HL-60 (cell line): ENCODE measurements around the gene NAB2.

Source experiments
- DNase-seq, 2 experiments: peaks; one replicate each; pipeline ENCODE4 v3.0.0-alpha.2; 2010 to 2020; ENCODE audit warnings: low read depth in 1 of 2, low spot score in 1 of 2
- H3K27ac ChIP-seq: fragments of 250-450 bp; sonication (Bioruptor Pico); replicated peaks from 2 replicates; pipeline ENCODE4 v1.5.1; 2020; ENCODE audit warnings: mild to moderate bottlenecking, moderate library complexity
- H3K27me3 ChIP-seq: fragments of 250-450 bp; sonication (Bioruptor Pico); 2 replicates; pipeline ENCODE4 v1.5.1; 2021; ENCODE audit warnings: mild to moderate bottlenecking, moderate library complexity; ENCODE audit not compliant: insufficient read depth, poor library complexity, severe bottlenecking
- H3K4me3 ChIP-seq: replicated peaks from 2 replicates; pipeline ENCODE4 v1.5.1; 2011; ENCODE audit warnings: mild to moderate bottlenecking, control low read depth, low read length; ENCODE audit not compliant: insufficient read depth
- GABPA ChIP-seq: IDR thresholded peaks from 2 replicates; pipeline ENCODE4 v1.6.1; 2012; ENCODE audit warnings: low read depth
- POLR2AphosphoS5 ChIP-seq: IDR thresholded peaks from 2 replicates; pipeline ENCODE4 v1.6.1; 2012; ENCODE audit warnings: low read depth
- SPI1 ChIP-seq: IDR thresholded peaks from 2 replicates; pipeline ENCODE4 v1.6.1; 2012; ENCODE audit warnings: low read depth, mild to moderate bottlenecking, borderline replicate concordance
- TF ChIP-seq, protein P1 (sequence below): IDR thresholded peaks from 2 replicates; pipeline ENCODE4 v1.6.1; 2012; ENCODE audit warnings: low read depth; ENCODE audit not compliant: insufficient replicate concordance
- TF ChIP-seq, protein P2 (sequence below): IDR thresholded peaks from one replicate; pipeline ENCODE4 v1.5.1; 2011; ENCODE audit warnings: low read length, control low read depth, inconsistent platforms; ENCODE audit not compliant: insufficient read depth

Gene NAB2

DNA sequence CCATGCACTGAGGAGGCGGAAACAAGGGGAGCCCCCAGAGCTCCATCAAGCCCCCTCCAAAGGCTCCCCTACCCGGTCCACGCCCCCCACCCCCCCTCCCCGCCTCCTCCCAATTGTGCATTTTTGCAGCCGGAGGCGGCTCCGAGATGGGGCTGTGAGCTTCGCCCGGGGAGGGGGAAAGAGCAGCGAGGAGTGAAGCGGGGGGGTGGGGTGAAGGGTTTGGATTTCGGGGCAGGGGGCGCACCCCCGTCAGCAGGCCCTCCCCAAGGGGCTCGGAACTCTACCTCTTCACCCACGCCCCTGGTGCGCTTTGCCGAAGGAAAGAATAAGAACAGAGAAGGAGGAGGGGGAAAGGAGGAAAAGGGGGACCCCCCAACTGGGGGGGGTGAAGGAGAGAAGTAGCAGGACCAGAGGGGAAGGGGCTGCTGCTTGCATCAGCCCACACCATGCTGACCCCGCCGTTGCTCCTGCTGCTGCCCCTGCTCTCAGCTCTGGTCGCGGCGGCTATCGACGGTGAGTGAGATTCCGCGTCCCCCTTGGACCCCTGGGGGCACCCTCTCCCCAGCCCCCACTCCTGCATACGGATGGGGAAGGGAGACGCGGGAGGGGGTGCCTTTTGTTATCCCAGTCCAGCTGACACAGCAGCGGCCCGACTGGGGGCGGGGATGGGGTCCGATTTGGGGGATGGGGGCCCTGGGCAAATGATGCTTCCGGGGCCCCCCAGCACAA lies 39.8 kb downstream of the NAB2 start:
- peak overlapping the region; percentile 46 for H3K4me3 ChIP-seq
- DNase-seq: no peak
- peaks cover 33% of the 10 kb centered on the region for H3K27me3 ChIP-seq
- TF ChIP-seq GABPA (no peak), POLR2AphosphoS5 (no peak), SPI1 (no peak)
- TF ChIP-seq, protein P1, sequence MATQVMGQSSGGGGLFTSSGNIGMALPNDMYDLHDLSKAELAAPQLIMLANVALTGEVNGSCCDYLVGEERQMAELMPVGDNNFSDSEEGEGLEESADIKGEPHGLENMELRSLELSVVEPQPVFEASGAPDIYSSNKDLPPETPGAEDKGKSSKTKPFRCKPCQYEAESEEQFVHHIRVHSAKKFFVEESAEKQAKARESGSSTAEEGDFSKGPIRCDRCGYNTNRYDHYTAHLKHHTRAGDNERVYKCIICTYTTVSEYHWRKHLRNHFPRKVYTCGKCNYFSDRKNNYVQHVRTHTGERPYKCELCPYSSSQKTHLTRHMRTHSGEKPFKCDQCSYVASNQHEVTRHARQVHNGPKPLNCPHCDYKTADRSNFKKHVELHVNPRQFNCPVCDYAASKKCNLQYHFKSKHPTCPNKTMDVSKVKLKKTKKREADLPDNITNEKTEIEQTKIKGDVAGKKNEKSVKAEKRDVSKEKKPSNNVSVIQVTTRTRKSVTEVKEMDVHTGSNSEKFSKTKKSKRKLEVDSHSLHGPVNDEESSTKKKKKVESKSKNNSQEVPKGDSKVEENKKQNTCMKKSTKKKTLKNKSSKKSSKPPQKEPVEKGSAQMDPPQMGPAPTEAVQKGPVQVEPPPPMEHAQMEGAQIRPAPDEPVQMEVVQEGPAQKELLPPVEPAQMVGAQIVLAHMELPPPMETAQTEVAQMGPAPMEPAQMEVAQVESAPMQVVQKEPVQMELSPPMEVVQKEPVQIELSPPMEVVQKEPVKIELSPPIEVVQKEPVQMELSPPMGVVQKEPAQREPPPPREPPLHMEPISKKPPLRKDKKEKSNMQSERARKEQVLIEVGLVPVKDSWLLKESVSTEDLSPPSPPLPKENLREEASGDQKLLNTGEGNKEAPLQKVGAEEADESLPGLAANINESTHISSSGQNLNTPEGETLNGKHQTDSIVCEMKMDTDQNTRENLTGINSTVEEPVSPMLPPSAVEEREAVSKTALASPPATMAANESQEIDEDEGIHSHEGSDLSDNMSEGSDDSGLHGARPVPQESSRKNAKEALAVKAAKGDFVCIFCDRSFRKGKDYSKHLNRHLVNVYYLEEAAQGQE: no peak
- TF ChIP-seq, protein P2, sequence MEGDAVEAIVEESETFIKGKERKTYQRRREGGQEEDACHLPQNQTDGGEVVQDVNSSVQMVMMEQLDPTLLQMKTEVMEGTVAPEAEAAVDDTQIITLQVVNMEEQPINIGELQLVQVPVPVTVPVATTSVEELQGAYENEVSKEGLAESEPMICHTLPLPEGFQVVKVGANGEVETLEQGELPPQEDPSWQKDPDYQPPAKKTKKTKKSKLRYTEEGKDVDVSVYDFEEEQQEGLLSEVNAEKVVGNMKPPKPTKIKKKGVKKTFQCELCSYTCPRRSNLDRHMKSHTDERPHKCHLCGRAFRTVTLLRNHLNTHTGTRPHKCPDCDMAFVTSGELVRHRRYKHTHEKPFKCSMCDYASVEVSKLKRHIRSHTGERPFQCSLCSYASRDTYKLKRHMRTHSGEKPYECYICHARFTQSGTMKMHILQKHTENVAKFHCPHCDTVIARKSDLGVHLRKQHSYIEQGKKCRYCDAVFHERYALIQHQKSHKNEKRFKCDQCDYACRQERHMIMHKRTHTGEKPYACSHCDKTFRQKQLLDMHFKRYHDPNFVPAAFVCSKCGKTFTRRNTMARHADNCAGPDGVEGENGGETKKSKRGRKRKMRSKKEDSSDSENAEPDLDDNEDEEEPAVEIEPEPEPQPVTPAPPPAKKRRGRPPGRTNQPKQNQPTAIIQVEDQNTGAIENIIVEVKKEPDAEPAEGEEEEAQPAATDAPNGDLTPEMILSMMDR: no peak
- no peak overlapping the region for H3K27ac ChIP-seq

DNA sequence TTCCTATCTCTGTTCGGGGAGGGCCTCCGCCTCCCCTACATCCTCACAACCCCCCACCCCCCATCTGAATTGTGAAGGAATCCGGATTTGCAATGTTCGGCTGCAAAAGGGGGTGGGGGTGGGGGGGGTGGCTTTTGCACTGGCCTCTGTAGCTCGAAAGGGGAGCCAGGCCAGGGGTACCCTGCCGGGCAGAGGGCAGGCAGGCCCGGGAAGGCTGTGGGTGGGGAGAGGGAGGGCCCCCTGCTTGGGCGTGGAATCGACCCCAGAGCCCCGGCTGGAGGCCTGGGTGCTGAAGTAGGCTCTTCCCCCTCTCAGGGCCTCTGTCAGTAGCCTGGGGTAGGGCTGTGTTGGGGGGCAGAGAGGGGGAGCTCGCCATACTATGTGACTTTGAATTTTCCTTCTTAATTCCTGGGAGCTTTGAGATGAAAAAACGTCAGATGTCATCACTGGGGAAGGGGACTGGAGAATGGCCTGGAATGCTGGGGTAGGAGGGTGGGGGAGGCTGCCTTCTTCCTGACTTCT lies 40.5 kb downstream of the NAB2 start:
- Histone ChIP-seq H3K4me3 (peak overlapping the region; percentile 46), H3K27me3 (peaks cover 32% of the 10 kb centered on the region), H3K27ac (no peak overlapping the region)
- TF ChIP-seq SPI1 (no peak), POLR2AphosphoS5 (no peak), GABPA (no peak)
- TF ChIP-seq, protein P2: no peak
- TF ChIP-seq, protein P1: no peak
- DNase-seq: no peak

DNA sequence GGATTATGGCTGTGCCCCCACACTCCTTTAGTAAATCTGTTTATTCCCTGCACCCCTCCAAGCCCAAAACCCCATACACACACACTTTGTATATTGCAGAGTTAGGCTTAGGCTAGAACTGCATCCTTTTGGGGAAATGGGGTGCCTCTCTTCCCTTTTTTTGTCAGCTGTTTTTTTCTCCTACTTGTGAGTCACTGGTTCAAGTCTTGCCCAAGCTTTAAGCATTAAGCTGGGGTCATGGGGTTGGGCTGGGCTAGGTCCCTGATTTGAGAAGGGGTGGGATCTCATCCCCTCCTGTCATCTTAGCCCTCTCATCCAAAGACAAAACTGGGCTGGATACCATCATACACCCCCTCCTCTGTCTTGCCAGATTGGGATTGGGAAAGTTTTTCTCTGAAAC lies 41.0 kb downstream of the NAB2 start:
- peak overlapping the region; percentile 46; the same call in 1 of the 2 replicates for H3K4me3 ChIP-seq
- DNase-seq: peak in 1 of 2 experiments; percentile 53
- peaks cover 28% of the 10 kb centered on the region for H3K27me3 ChIP-seq
- no peak for TF ChIP-seq POLR2AphosphoS5
- TF ChIP-seq, protein P1: no peak
- peak; percentile 80; the same call in 1 of the 2 replicates for TF ChIP-seq SPI1
- H3K27ac ChIP-seq: no peak overlapping the region
